HFF-Myc (cell line): ENCODE measurements around the gene CRLF3.
"Not testable (repeated sequence)": the region's sequence is repeated elsewhere in the genome, so short reads cannot be mapped to it uniquely, and the experiment has no call there.

Source experiments
- DNase-seq: peaks from one replicate; pipeline ENCODE4 v3.0.0-alpha.2; 2011; ENCODE audit warnings: low read depth; ENCODE audit errors: extremely low read depth
- H3K4me3 ChIP-seq: replicated peaks from 2 replicates; pipeline ENCODE4 v1.5.1; 2011; ENCODE audit warnings: low read depth, mild to moderate bottlenecking, control low read depth, low read length
- CTCF ChIP-seq: IDR thresholded peaks from 2 replicates; pipeline ENCODE4 v1.5.1; 2012; ENCODE audit warnings: mild to moderate bottlenecking, low read depth, low read length, control low read depth; ENCODE audit errors: missing control alignments

The CRLF3 gene

GRCh38 chr17:30794372-30794771 lies 30.1 kb downstream of the CRLF3 start:
- no peak for DNase-seq
- no peak overlapping the region for H3K4me3 ChIP-seq
- no peak for TF ChIP-seq CTCF

DNA sequence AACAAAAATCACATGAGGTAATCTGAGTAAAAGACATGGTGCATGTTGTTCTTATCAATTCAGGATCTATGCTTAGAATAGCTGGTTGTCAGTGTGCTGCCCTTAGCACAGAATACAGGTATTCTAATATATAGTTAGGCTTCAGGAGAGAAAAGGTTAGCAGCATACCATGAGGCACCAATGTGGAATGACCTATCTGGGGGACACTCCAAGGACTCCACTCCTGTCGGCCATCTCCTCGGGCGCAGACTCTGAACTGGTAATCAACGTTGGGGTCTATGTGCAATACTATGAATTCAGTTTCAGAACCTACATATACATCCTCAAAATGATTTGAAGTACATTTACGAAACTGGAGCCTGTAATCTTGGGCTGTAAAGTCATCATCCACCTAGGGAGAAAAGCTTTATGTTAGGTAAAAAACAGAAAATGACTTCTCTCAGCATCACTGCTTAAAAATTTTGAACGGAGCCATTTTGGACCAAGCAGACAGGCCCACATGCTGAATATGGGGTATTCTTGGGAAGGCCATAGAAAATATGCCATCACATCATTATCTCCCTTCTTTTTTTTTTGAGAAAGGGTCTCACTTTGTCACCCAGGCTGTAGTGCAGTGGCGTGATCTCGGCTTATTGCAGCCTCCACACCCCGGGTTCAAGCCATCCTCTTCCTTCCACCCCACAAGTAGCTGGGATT lies 31.1 kb downstream of the CRLF3 start:
- TF ChIP-seq CTCF, result no peak

DNA sequence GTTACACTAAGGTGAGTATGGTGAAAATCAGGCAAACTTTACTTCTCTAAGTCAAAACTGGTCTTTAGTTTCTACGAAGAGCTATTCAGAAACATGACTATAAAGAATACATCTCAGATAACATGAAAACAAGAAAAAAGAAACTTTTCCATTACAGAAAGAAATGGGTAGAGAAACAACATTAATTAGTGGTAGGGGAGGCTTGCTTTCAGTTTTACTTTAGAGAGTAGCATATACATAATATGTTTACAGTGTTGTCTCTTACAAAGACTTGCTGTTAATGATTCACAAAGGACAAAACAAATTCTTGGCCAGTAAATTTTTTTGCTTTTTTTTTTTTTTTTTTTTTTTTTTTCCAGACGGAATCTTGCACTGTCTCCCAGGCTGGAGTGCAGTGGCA lies 34.2 kb downstream of the CRLF3 start:
- no peak for TF ChIP-seq CTCF
- DNase-seq, result no peak
- H3K4me3 ChIP-seq, result no peak overlapping the region

More for the DNA sequence above, 31.1 kb downstream of the CRLF3 start:
- H3K4me3 ChIP-seq, result no peak overlapping the region
- DNase-seq, result no peak

DNA sequence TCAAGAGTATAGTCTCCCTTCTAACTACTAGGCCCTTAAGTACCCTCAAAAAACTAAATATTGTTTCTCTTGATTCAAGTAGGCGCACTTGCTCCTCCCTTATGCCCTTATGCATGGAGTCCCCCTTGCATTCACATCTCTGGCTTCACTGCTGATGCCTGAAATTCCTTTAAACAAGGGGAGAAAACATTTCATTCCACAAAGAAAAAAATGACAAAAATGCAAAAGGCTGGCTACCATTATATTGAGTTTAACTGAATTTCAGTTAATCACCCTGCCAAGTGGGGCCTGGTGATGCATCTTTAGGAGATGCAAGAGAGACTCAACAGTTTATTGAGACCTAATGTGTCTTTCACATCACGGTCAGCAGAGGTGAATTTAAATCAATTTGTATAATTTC lies 35.6 kb downstream of the CRLF3 start:
- no peak for DNase-seq
- no peak for TF ChIP-seq CTCF
- no peak overlapping the region for H3K4me3 ChIP-seq

- DNase-seq, result no peak
- no peak overlapping the region for H3K4me3 ChIP-seq
- TF ChIP-seq CTCF, result no peak
Observed at GRCh38 chr17:30782206-30782605, 42.3 kb downstream of the CRLF3 start.

- no peak for TF ChIP-seq CTCF
- no peak for DNase-seq
- H3K4me3 ChIP-seq, result no peak overlapping the region
Observed at GRCh38 chr17:30780343-30780742, 44.1 kb downstream of the CRLF3 start.

GRCh38 chr17:30768771-30769170 lies 55.7 kb downstream of the CRLF3 start:
- DNase-seq, H3K4me3 ChIP-seq: not testable (repeated sequence)

GRCh38 chr17:30767641-30768404 lies 56.7 kb downstream of the CRLF3 start:
- DNase-seq, result not testable (repeated sequence)

More at GRCh38 chr17:30767641-30768404, 56.7 kb downstream of the CRLF3 start:
- not testable (repeated sequence) for H3K4me3 ChIP-seq
